HCT116 (cell line): ENCODE measurements around the gene FAM171A2. TPM values are rescaled to one million over a fixed set of nuclear protein-coding genes. Genes with fewer than 3 reads are reported as not detected.

Source experiments
- ATAC-seq: fragments of 200-7000 bp; cut with Tn5 transposase; 2 replicates; pipeline ENCODE4 v1.9.1; 2020; ENCODE audit warnings: mild to moderate bottlenecking, moderate library complexity
- BruUV-seq: library from RNA; stranded (reverse); fragments of 400-500 nt; replicated peaks from 2 replicates; lab custom pipeline; 2021; lab: Mats Ljungman, UMichigan
- CTCF ChIA-PET: fragments of 300-600 bp; sonication (Branson Sonifier 250); formaldehyde crosslinking; loops from one replicate; lab custom pipeline; 2021; ENCODE audit warnings: antibody characterized with exemption; lab: Charles Lee
- POLR2A ChIA-PET: fragments of 300-600, 350-600 bp; sonication (Branson Sonifier 250); formaldehyde crosslinking; loops from one replicate; lab custom pipeline; 2021; ENCODE audit warnings: antibody characterized with exemption; lab: Charles Lee
- RAD21 ChIA-PET, 2 experiments: fragments of 300-600 bp; sonication (Branson Sonifier 250); formaldehyde crosslinking; loops; one replicate each; lab custom pipeline; 2023; ENCODE audit warnings: low total read pairs in 2 of 2; ENCODE audit not compliant: uncharacterized antibody in 2 of 2, unreplicated experiment in 2 of 2, low non-redundant PET in 1 of 2; lab: Charles Lee
- DNase-seq: peaks from one replicate; pipeline ENCODE4 v3.0.0-alpha.2; 2010; ENCODE audit warnings: low read depth, low spot score
- H2AFZ ChIP-seq: fragments of 200-600 bp; shearing (Covaris generic), sonication (generic); 2 replicates; pipeline ENCODE4 v1.6.1; 2017; ENCODE audit warnings: low read depth, mixed run types, mixed read lengths, antibody characterized with exemption, low read length; ENCODE audit not compliant: poor library complexity, severe bottlenecking
- H3K27ac ChIP-seq: 2 replicates; pipeline ENCODE4 v1.5.1; 2012; ENCODE audit warnings: low read depth, low read length
- H3K27me3 ChIP-seq: fragments of 200-600 bp; sonication (generic); 2 replicates; pipeline ENCODE4 v1.6.1; 2016; ENCODE audit warnings: mixed run types, low read length, mixed read lengths; ENCODE audit not compliant: insufficient read depth
- H3K36me3 ChIP-seq, 2 experiments: fragments of 200-500 bp in 1 of 2; fragments of 200-600 bp in 1 of 2; sonication (Bioruptor generic) in 1 of 2; sonication (generic) in 1 of 2; 2 replicates each; pipeline versions ENCODE4 v1.5.1 to v1.6.1; 2014 to 2016; ENCODE audit warnings: low read length in 2 of 2, inconsistent platforms in 1 of 2, mixed read lengths in 1 of 2, mixed run types in 1 of 2; ENCODE audit not compliant: insufficient read depth in 2 of 2, control insufficient read depth in 1 of 2
- H3K4me1 ChIP-seq, 2 experiments: fragments of 200-600 bp in 1 of 2; sonication (generic) in 1 of 2; 2 replicates each; pipeline versions ENCODE4 v1.5.1 to v1.6.1; 2012 to 2017; ENCODE audit warnings: low read length in 2 of 2, inconsistent platforms in 1 of 2, mild to moderate bottlenecking in 1 of 2, mixed read lengths in 1 of 2, mixed run types in 1 of 2, moderate library complexity in 1 of 2; ENCODE audit not compliant: insufficient read depth in 2 of 2, control insufficient read depth in 1 of 2
- H3K4me2 ChIP-seq: fragments of 200-600 bp; sonication (generic); 2 replicates; pipeline ENCODE4 v1.6.1; 2017; ENCODE audit warnings: mixed run types, low read length, mixed read lengths
- H3K4me3 ChIP-seq, 2 experiments: fragments of 200-600 bp in 1 of 2; sonication (generic) in 1 of 2; replicated peaks in 1 of 2; 2 replicates each; pipeline ENCODE4 v1.5.1; 2011 to 2016; ENCODE audit warnings: low read length in 2 of 2, control low read depth in 1 of 2, low read depth in 1 of 2, mild to moderate bottlenecking in 1 of 2, mixed read lengths in 1 of 2, mixed run types in 1 of 2
- H3K79me2 ChIP-seq: fragments of 200-600 bp; sonication (generic); 2 replicates; pipeline ENCODE4 v1.6.1; 2017; ENCODE audit warnings: mild to moderate bottlenecking, mixed run types, low read length, moderate library complexity, mixed read lengths; ENCODE audit not compliant: insufficient read depth
- H3K9ac ChIP-seq: fragments of 200-600 bp; sonication (generic); 2 replicates; pipeline ENCODE4 v1.6.1; 2016; ENCODE audit warnings: low read length, mixed read lengths
- H3K9me2 ChIP-seq: fragments of 200-600 bp; sonication (generic), shearing (Covaris generic); 2 replicates; pipeline ENCODE4 v1.6.1; 2017; ENCODE audit warnings: mixed run types, mild to moderate bottlenecking, moderate library complexity; ENCODE audit not compliant: insufficient read depth
- H3K9me3 ChIP-seq, 2 experiments: fragments of 200-500 bp in 1 of 2; fragments of 200-600 bp in 1 of 2; sonication (Bioruptor generic) in 1 of 2; sonication (generic) in 1 of 2; 2 replicates each; pipeline ENCODE4 v1.6.1; 2014 to 2017; ENCODE audit warnings: low read length in 2 of 2, mixed read lengths in 2 of 2, inconsistent platforms in 1 of 2, low read depth in 1 of 2, mild to moderate bottlenecking in 1 of 2, mixed run types in 1 of 2, moderate library complexity in 1 of 2; ENCODE audit not compliant: control insufficient read depth in 1 of 2, insufficient read depth in 1 of 2
- H4K20me1 ChIP-seq: fragments of 200-600 bp; sonication (generic), shearing (Covaris generic); 2 replicates; pipeline ENCODE4 v1.6.1; 2017; ENCODE audit warnings: mixed run types, mild to moderate bottlenecking, moderate library complexity; ENCODE audit not compliant: insufficient read depth
- ATF3 ChIP-seq: IDR thresholded peaks from 2 replicates; pipeline ENCODE4 v1.6.1; 2012
- CEBPB ChIP-seq: IDR thresholded peaks from 2 replicates; pipeline ENCODE4 v1.6.1; 2012; ENCODE audit warnings: low read depth
- EGR1 ChIP-seq: IDR thresholded peaks from 2 replicates; pipeline ENCODE4 v1.6.1; 2012; ENCODE audit warnings: low read depth
- EZH2phosphoT487 ChIP-seq: fragments of 200-600 bp; IDR thresholded peaks from 2 replicates; pipeline ENCODE4 v1.6.1; 2018; ENCODE audit warnings: antibody characterized with exemption, borderline replicate concordance
- FOSL1 ChIP-seq: IDR thresholded peaks from 2 replicates; pipeline ENCODE4 v1.6.1; 2012; ENCODE audit warnings: low read depth
- JUND ChIP-seq: IDR thresholded peaks from 2 replicates; pipeline ENCODE4 v1.6.1; 2012
- POLR2AphosphoS5 ChIP-seq: IDR thresholded peaks from 2 replicates; pipeline ENCODE4 v1.6.1; 2011; ENCODE audit warnings: mild to moderate bottlenecking, low read depth, low read length, moderate library complexity
- REST ChIP-seq: IDR thresholded peaks from 2 replicates; pipeline ENCODE4 v1.6.1; 2012; ENCODE audit warnings: low read depth
- SIN3A ChIP-seq: IDR thresholded peaks from 2 replicates; pipeline ENCODE4 v1.6.1; 2012; ENCODE audit warnings: low read depth
- SRF ChIP-seq: IDR thresholded peaks from 2 replicates; pipeline ENCODE4 v1.6.1; 2012; ENCODE audit warnings: low read depth
- TCF7L2 ChIP-seq: IDR thresholded peaks from 2 replicates; pipeline ENCODE4 v1.7.0; 2011; ENCODE audit warnings: borderline replicate concordance, inconsistent platforms; ENCODE audit not compliant: insufficient read depth, insufficient read length; ENCODE audit errors: extremely low read depth
- intact Hi-C: fragments of 100-400 bp; cut with micrococcal nuclease; formaldehyde crosslinking; loops from 2 replicates; pipeline ENCODE4 v1.10.0; 2022
- total RNA-seq: library from RNA; stranded (reverse); gene quantifications from one replicate; pipeline ENCODE4 v1.2.1, GENCODE V29; 2021; ENCODE audit not compliant: unreplicated experiment

Gene FAM171A2
- total RNA-seq, 1 experiment from 2014 or later, result 18.0 TPM

GRCh38 chr17:44383861-44384260 is 20.2 kb upstream of the FAM171A2 start:
- H3K4me3 ChIP-seq, result no peak overlapping the region
- H3K4me2 ChIP-seq, result no peak overlapping the region
- ChIA-PET CTCF (no interaction called here), POLR2A (no interaction called here), RAD21 (no interaction called here)
- no peak overlapping the region for H3K9ac ChIP-seq
- no peaks in the 10 kb centered on the region for H3K27me3 ChIP-seq
- H3K9me3 ChIP-seq, result no peaks in the 10 kb centered on the region
- no peaks in the 10 kb centered on the region for H3K36me3 ChIP-seq
- no peak overlapping the region for H3K27ac ChIP-seq
- TF ChIP-seq REST (no peak), JUND (no peak), EZH2phosphoT487 (no peak), POLR2AphosphoS5 (no peak), ATF3 (no peak), TCF7L2 (no peak), SRF (no peak), SIN3A (no peak), EGR1 (no peak), FOSL1 (no peak), CEBPB (no peak)
- BruUV-seq, result no TSS peak
- H2AFZ ChIP-seq, result no peak overlapping the region
- no peaks in the 10 kb centered on the region for H4K20me1 ChIP-seq
- DNase-seq (no peak), ATAC-seq (no peak)
- peaks cover 4 to 18% of the 10 kb centered on the region in 2 experiments; a peak in 3 of 4 replicates for H3K4me1 ChIP-seq
- no peaks in the 10 kb centered on the region for H3K79me2 ChIP-seq
- no peaks in the 10 kb centered on the region for H3K9me2 ChIP-seq
- intact Hi-C loops, result no loop called here
